HepG2 (cell line): Measurements from ENCODE around the gene ATE1. TPM values are rescaled to one million over a fixed set of nuclear protein-coding genes. Genes with fewer than 3 reads are reported as not detected.

Experiments
- AGO1 ChIP-seq: fragments of 200-400 bp; formaldehyde crosslinking; IDR thresholded peaks from 2 replicates; pipeline ENCODE4 v1.6.1; 2017; ENCODE audit warnings: mild to moderate bottlenecking, low read depth, low read length, moderate library complexity; ENCODE audit not compliant: poor library complexity, severe bottlenecking
- AHDC1 ChIP-seq: sonication (generic); formaldehyde crosslinking; IDR thresholded peaks from 2 replicates; pipeline ENCODE4 v1.5.1; 2020; ENCODE audit warnings: mild to moderate bottlenecking, missing genetic modification reagents, borderline replicate concordance
- CEBPB ChIP-seq: IDR thresholded peaks from 2 replicates; pipeline ENCODE4 v1.6.1; 2011; ENCODE audit warnings: low read depth, low read length, improper control_type of control experiment, borderline replicate concordance
- CEBPG ChIP-seq: IDR thresholded peaks from 2 replicates; pipeline ENCODE4 v1.6.1; 2016
- DMTF1 ChIP-seq: sonication (generic); formaldehyde crosslinking; IDR thresholded peaks from 2 replicates; pipeline ENCODE4 v1.4.0; 2020; ENCODE audit warnings: mild to moderate bottlenecking, missing genetic modification reagents
- GATAD1 ChIP-seq: IDR thresholded peaks from 2 replicates; pipeline ENCODE4 v1.6.1; 2016; ENCODE audit warnings: missing genetic modification reagents, missing compliant biosample characterization
- HIC2 ChIP-seq: sonication (generic); formaldehyde crosslinking; IDR thresholded peaks from 2 replicates; pipeline ENCODE4 v1.9.0; 2022; ENCODE audit warnings: low read depth, missing genetic modification reagents
- HMGA1 ChIP-seq: sonication (generic); formaldehyde crosslinking; conservative IDR thresholded peaks from 2 replicates; pipeline ENCODE4 v1.4.0; 2020; ENCODE audit warnings: missing genetic modification reagents
- MEIS2 ChIP-seq: sonication (generic); formaldehyde crosslinking; IDR thresholded peaks from 2 replicates; pipeline ENCODE4 v1.9.0; 2021; ENCODE audit warnings: mild to moderate bottlenecking, missing genetic modification reagents
- RXRB ChIP-seq: IDR thresholded peaks from 2 replicates; pipeline ENCODE4 v1.6.1; 2016; ENCODE audit warnings: borderline replicate concordance, missing genetic modification reagents, missing compliant biosample characterization
- SIN3B ChIP-seq: fragments of 150-350 bp; IDR thresholded peaks from 2 replicates; pipeline ENCODE4 v1.6.1; 2014; ENCODE audit warnings: low read length
- TBX3 ChIP-seq: fragments of 450-650 bp; IDR thresholded peaks from 2 replicates; pipeline ENCODE4 v1.6.1; 2017; ENCODE audit warnings: antibody characterized with exemption, mild to moderate bottlenecking, inconsistent platforms, borderline replicate concordance
- ZNF17 ChIP-seq: sonication (generic); formaldehyde crosslinking; IDR thresholded peaks from 2 replicates; pipeline ENCODE4 v1.5.0; 2020; ENCODE audit warnings: mild to moderate bottlenecking, missing genetic modification reagents
- ZNF781 ChIP-seq: sonication (generic); formaldehyde crosslinking; IDR thresholded peaks from 2 replicates; pipeline ENCODE4 v1.5.1; 2020; ENCODE audit warnings: borderline replicate concordance, mild to moderate bottlenecking, missing genetic modification reagents; ENCODE audit errors: not compliant biosample characterization
- polyA plus RNA-seq, 8 experiments: library from polyadenylated mRNA; depleted of rRNA in 3 of 8; stranded (reverse) in 7 of 8; unstranded in 1 of 8; fragments of >200 nt; fragmentation: Illumina TruSeq in 4 of 8; extraction: Trizol in 4 of 8; gene quantifications; 2 replicates each; pipeline versions ENCODE4 v1.2.1 to v1.2.3, GENCODE V29; 2011 to 2016; ENCODE audit warnings: low read depth in 4 of 8, missing spikeins in 1 of 8, mixed read lengths in 1 of 8; ENCODE audit not compliant: insufficient read depth in 1 of 8
- total RNA-seq, 5 experiments: library from RNA; depleted of rRNA; stranded (reverse); fragments of >200 nt; fragmentation: Illumina TruSeq; extraction: Trizol; gene quantifications; 2 replicates each; pipeline ENCODE4 v1.2.3, GENCODE V29; 2016; ENCODE audit warnings: low read depth in 1 of 5
- TF ChIP-seq, protein P1 (sequence below): sonication (generic); formaldehyde crosslinking; IDR thresholded peaks from 2 replicates; pipeline ENCODE4 v1.4.0; 2020; ENCODE audit warnings: missing genetic modification reagents
- TF ChIP-seq, protein P2 (sequence below): sonication (generic); formaldehyde crosslinking; IDR thresholded peaks from 2 replicates; pipeline ENCODE4 v1.8.0; 2022; ENCODE audit warnings: mild to moderate bottlenecking, missing genetic modification reagents

Gene ATE1
- total and polyA plus RNA-seq, 2 of the 13 experiments (the other 11 are each of a cell fraction or from before 2014, with no cell fraction given): 17.5 to 42.2 TPM

- TF ChIP-seq MEIS2 (CRISPR knock-in tag) (no peak), SIN3B (no peak), CEBPB (no peak), ZNF781 (no peak), TBX3 (no peak), AGO1 (no peak), GATAD1 (0 out of 2 replicates have a peak, but pooled peaks have one; percentile 20), RXRB (peak; percentile 89), HIC2 (CRISPR knock-in tag) (no peak), CEBPG (CRISPR knock-in tag) (peak; percentile 39), AHDC1 (CRISPR knock-in tag) (peak; percentile 72; the same call in 1 of the 2 replicates), DMTF1 (no peak), HMGA1 (CRISPR knock-in tag) (no peak), ZNF17 (CRISPR knock-in tag) (no peak)
- TF ChIP-seq, protein P1, sequence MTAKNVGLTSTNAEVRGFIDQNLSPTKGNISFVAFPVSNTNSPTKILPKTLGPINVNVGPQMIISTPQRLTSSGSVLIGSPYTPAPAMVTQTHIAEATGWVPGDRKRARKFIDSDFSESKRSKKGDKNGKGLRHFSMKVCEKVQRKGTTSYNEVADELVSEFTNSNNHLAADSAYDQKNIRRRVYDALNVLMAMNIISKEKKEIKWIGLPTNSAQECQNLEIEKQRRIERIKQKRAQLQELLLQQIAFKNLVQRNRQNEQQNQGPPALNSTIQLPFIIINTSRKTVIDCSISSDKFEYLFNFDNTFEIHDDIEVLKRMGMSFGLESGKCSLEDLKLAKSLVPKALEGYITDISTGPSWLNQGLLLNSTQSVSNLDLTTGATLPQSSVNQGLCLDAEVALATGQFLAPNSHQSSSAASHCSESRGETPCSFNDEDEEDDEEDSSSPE: peak; percentile 25; the same call in 1 of the 2 replicates
- TF ChIP-seq, protein P2, sequence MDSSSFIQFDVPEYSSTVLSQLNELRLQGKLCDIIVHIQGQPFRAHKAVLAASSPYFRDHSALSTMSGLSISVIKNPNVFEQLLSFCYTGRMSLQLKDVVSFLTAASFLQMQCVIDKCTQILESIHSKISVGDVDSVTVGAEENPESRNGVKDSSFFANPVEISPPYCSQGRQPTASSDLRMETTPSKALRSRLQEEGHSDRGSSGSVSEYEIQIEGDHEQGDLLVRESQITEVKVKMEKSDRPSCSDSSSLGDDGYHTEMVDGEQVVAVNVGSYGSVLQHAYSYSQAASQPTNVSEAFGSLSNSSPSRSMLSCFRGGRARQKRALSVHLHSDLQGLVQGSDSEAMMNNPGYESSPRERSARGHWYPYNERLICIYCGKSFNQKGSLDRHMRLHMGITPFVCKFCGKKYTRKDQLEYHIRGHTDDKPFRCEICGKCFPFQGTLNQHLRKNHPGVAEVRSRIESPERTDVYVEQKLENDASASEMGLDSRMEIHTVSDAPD (CRISPR knock-in tag): no peak
Observed at GRCh38 chr10:121904888-121905287, 22.9 kb downstream of the ATE1 start (continued).
